Eye (tissue), 1 donor: ENCODE results near the gene GEMIN4.
A peak's percentile ranks its signal among the peaks of the same experiment; 100 is the strongest.
"Not testable (repeated sequence)": the region's sequence is repeated elsewhere in the genome, so short reads cannot be mapped to it uniquely, and the experiment has no call there.

Experiments used
- DNase-seq: peaks from one replicate; pipeline ENCODE4 v3.0.0-alpha.2; 2015

The GEMIN4 gene

DNA sequence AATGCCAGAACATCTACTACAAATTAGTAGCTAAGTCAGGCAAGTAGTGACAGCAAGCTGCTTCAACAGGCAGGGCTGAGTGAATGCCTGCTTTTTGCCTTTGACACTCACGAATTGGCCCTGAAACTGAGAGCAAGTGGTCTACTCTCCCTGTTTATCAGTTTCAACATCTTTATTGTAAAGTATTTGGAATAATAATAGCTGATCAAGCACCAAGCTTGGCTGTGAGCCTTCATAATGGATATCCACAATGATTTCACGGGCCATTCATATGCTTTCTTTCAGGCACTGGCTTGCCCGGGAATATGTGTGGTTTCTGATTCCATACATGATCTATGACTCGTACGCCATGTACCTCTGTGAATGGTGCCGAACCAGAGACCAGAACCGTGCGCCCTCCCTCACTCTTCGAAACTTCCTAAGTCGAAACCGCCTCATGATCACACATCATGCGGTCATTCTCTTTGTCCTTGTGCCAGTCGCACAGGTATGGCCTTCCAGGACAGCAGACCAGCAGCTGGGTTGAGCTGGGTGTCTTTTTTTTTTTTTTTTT lies 14.4 kb downstream of the GEMIN4 start:
- DNase-seq = no peak

DNA sequence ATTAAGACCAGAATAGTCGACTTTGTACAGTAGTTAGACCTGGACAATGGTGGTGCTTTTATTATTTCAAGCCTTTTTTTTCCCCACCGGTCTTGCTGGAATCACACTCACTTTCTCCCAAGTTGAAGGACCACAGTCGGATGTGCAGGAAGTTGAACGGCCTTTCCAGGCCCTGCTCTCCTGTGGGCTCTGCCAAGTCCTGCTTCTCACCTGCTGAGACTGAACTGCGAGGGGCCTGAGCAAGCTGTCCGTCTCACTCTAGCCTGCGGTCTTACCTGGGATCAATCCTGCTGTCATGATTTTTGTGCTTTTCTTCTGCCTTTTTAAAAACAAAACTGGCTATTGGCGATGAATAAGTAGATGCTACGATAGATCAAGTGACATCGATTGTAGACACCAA lies 18.3 kb downstream of the GEMIN4 start:
- no peak for DNase-seq

DNA sequence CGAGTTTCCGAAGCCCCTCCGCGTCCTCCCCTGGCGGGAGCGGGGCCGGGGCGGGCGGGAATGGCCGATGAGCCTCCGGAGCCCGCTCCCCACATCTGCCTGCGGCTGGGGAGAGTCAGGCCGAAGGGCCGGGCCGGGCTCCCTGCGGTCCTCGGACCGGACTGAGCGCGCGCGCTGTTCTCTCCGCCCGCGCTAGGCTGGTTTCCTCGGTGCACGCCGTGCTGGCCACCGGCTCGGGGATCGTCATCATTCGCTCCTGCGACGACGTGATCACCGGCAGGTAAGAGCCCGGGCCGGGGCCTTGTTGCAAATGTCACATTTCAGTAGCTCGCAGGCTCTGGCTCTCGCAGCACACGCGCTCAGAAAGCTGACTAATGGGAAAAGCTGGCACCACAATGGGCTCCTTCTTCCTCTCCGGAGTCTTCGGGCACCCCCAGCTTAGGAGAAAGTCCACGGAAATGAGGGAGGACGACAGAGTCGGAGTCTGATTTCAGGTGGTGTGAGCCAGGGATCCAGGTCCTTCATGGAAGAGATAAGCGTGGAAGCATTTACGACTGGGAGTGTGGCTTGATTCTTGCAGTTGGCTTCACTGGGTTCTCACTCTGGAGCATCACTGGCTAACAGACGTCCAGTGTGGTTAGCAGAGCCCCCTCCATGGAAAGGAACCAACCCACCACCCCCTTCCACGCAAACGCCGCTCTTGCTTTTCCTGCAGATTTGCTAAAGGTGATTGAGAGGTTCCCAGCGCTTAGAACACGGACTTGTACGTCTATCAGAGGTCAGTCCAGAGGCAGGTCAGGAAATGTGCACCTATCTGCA lies 19.0 kb downstream of the GEMIN4 start:
- DNase-seq = peak; percentile 74

DNA sequence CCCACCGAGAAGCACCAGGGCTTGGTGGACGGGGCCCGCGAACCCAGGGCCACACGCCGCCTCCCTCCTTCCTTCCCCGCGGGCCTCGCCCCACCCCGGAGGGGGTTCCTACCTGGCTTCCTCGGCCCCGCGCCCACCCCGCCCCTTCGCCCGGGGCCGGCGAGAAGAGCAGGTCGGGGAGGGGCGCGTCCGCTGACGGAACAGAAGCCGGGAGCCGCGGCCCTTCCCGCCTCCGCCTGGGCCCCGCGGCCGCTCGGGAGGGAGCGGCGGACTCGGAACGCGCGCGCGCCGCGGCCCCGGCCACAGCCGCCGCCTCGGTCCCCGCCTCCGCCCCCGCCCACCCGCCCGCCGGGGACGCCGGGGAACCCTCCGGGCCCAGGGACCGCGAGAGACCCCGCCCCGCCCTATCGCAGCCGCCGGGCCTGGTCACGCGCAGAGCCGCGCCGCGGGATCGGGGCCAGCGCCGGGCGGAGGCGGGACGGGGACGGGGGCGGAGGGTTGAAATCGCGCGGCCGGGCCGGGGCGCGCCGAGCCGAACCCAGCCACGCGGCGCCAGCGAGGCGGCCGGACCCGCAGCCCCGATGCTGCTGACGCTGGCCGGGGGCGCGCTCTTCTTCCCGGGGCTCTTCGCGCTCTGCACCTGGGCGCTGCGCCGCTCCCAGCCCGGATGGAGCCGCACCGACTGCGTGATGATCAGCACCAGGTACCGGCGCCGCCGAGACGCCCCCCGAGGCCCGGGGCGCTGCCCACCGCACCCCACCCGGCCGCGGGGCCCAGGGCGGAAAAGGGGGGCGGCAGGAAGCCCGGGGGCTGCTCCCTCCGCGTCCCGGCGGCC lies 19.8 kb downstream of the GEMIN4 start, which contains the start of gene TLCD3A:
TLCD3A (plus strand) TSS at position 530 of the 835 bp plus-strand sequence; CDS start at position 582, 52 bp downstream.
- DNase-seq = peak; percentile 74

DNA sequence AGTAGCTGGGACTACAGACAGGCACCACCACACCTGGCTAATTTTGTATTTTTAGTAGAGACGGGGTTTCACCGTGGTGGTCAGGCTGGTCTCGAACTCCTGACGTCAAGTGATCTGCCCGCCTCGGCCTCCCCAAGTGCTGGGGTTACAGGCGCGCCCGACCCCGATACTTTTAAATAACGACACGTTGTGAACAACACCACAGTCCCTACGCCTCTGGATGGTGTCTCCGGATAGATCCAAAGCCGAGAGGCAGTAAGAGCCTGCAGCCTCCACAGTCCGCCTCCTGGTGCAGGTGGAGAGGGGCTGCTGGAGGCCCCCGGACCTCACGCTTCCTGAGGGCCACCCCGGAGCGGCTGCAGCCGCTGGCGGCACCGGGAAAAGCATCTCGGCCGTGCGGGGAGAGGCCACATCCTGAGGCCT lies 20.4 kb downstream of the GEMIN4 start:
- DNase-seq = no peak

DNA sequence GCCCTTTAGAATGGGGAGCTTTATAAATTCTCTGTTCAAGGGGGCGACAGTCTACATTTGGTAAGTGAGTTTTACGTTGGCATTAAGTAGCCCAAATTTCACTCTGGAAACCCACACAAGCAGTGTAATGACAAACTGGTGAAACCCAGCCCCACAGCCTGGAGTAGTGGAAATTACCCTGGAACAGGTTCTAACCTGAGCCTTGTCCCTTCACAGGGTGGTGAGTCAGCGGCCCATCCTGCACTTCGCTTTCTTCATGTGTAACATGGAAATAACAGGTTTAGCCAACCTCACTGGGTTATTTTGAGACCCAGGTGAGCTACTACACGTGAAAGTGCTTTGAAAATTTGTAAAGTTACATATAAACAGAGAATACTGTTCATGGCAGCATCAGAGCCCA lies 23.2 kb downstream of the GEMIN4 start:
- DNase-seq = no peak

DNA sequence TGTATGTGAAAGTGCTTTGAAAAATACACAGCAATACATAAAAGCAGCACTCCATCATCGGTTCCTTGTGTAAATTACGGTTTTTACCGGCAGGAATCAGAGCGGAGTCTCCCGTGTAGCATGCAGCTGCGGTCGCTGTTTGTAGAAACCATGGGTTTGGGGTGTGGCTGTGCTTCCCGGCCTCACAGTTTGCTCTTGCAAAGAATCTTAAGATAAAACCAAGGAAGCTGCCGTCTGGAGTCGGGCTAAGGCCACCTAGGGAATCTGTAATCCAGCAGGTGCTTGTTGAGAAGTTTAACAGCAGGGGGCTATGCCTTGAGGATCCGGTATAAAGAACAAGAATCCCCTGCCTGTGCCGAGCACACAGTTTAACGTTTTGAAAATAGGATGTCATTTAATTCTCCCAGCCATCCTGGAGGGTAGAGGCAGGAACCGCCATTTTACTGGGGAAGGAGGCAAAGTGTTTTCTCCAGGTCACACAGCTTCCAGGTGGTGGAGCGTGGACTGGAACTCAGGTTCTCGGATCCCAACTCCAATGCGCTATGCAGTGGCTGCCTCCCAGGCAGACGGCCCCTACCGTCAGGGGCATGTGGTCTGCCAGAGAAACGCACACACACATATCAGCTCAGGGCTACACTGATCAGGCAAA lies 25.7 kb downstream of the GEMIN4 start:
- no peak for DNase-seq

DNA sequence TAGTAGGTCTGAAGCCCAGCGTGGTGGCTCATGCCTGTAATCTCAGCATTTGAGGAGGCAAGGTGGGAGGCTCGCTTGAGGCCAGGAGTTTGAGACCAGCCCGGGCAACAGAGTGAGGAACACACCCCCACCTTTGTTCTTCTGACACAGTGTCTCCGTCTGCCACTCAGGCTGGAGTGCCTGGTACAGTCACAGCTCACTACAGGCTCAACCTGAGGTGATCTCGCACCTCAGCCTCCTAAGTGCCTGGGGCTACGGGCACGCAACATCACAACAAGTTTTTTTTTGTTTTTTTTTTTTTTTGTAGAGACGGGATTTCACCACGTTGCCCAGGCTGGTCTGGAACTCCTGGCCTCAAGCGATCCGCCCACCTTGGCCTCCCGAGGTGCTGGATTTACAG lies 26.3 kb downstream of the GEMIN4 start:
- DNase-seq = no peak

DNA sequence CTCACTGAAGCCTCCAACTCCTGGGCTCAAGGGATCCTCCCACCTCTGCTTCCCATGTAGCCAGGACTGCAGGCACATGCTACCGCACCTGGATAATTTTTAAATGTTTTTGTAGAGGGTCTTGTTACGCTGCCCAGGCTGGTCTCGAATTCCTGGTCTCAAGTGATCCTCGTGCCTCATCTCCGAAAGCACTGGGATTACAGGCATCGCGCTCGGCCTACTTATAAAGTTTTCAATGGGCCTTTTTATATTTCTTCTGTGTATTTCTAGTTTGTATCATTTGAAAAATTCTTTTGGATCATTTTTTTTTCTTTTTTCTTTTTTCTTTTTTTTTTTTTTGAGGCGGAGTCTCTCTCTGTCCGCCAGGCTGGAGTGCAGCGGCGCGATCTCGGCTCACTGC lies 27.0 kb downstream of the GEMIN4 start:
- DNase-seq = no peak

DNA sequence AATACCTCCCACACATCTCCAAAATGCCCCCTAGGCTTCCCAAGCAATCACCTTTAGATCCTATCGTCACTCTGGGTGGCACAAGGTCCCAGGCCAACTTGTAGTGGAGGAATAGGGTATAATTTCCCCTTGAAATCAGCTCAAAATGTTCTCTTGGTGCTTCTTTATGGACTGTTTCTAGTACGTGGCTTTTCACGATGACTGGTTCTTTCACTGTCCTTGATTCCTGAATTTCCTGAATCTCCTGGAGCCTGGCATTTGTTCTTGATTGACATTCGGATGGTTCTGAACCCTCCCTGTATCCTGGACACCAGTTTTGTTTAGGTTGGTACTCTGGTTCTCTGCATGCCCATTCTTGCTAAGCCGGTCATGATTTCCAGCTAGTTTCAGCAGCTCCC lies 30.5 kb downstream of the GEMIN4 start:
- no peak for DNase-seq

DNA sequence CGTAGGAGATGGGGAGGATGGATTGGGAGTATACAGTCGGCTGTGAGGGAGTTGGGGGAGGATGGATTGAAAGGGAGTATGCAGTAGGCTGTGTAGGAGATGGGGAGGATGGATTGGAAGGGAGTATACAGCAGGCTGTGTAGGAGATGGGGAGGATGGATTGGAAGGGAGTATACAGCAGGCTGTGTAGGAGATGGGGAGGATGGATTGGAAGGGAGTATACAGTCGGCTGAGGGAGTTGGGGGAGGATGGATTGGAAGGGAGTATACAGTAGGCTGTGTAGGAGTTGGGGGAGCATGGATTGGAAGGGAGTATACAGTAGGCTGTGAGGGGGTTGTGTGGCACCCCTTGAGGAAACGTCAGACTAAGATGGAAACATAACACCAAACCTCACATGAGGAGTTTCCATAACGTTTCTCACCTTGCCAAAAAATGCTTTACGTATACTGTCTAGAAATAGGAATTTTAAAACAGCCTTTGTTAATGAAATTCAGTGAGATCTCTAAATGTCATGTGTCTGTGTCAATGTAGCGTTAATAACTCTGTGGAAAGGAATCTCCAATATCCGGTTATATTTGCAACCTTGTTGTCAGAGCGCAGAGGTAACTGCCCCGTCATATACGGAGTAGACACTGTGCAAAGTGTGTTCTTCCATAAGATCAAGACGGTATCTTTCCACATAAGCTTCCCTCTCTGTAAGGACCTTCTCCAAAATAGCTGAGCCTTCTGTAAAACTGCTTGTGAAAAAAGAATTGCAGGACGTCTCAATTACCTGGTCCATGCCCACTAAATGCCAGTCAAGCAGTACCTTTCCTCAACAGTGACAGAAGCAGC lies 31.1 kb downstream of the GEMIN4 start:
- DNase-seq = no peak

DNA sequence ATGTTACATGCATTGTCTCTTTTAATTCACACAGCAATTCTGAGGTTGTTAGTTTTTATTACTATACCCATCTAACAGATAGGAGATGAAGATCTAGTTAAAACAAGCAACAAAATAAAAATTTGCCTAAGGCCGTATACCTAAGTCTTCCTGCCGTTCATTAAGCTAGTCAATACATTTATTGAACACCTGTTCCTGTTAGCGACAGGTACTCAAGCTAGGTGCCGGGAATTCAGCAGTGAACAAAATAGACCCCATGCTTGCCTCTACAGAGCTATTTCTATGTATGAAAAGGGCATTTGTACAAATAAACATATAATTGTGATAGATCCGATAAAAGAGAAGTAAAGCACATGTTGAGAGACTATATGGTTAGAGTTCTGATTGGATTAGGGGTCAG lies 34.0 kb downstream of the GEMIN4 start:
- DNase-seq = no peak

DNA sequence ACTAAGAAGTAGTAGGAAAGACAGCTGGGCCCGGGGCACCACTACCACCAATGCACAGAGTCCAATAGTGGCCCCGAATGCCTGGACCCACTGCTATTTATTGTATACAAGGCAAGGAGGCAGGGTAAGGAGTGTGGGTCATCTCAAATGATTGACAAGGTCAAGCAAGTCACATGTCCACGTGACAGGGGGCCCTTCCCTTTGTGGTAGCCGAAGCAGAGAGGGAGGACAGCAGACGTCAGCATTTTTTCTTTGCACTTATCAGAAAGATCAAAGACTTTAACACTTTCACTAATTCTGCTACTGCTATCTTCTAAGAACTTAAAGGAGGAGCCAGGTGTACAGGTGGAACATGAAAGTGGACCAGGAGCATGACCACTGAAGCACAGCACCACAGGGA lies 43.9 kb downstream of the GEMIN4 start:
- DNase-seq = no peak

DNA sequence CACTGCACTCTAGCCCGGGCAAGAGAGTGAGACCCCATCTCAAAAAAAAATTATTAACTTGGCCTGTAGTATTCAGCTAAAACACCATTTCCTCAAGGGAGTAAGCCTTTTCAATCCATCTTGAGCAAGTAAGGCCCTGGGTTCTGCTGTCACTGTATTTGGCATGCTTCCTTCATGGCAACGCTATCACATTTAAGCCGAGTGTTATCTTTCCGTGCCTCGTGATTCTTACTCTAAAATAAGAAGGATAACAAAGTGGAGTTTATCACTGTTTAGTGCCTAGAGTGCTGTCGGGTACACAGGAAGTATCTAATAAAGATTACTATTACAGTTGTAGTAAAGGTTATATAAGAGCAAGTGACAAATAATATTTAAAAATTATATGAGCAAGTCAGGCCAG lies 46.2 kb downstream of the GEMIN4 start:
- no peak for DNase-seq

DNA sequence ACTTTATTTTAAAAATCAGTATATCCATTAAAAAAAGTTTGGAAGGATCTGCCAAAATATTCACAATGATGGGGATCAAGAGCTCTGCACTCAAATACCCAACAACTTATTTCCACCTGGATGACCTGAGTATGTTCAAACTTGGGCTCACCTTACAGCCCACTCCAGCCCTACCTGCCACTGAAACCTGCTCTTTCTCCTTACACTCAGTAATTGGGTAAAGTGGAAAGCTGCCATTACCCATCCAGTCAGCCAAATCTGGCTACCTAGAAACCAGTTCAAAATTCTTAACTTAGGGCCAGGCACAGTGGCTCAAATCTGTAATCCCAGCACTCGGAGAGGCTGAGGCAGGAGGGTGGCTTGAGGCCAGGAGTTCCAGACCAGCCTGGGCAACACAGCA lies 47.1 kb downstream of the GEMIN4 start:
- no peak for DNase-seq

DNA sequence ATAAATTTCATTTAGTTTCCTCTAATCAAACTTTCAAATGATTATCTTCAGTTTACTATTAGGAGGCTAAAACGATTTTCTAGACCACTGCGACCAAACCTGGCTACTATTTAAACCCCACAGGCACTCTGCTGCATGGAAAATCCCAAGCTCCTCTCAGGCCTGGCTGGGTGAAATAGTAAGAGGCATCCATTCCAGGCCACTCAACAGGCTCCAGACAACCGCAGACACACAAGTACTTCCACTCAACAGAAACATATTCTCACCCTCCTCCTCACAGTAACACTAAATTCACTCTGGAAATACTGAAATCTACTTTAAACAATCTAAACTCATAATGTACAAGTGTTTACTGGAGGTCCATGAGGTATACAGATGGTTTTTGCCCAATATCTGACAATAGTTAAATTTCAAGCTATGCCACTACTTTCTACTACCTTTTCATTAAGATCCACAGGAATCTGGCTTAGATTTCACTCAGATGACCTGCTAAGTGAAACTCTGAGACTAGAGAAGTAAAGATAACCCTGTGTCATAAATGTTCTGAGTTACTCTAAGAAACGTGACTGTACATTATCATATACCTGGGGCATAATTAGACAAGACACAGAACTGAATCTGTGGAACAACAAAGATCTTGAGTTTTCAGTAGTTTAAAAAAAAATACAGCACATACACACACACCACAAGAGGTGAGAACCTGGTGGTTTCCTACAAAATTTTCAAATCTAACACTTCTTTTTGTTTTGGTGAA lies 47.8 kb downstream of the GEMIN4 start:
- DNase-seq = no peak

DNA sequence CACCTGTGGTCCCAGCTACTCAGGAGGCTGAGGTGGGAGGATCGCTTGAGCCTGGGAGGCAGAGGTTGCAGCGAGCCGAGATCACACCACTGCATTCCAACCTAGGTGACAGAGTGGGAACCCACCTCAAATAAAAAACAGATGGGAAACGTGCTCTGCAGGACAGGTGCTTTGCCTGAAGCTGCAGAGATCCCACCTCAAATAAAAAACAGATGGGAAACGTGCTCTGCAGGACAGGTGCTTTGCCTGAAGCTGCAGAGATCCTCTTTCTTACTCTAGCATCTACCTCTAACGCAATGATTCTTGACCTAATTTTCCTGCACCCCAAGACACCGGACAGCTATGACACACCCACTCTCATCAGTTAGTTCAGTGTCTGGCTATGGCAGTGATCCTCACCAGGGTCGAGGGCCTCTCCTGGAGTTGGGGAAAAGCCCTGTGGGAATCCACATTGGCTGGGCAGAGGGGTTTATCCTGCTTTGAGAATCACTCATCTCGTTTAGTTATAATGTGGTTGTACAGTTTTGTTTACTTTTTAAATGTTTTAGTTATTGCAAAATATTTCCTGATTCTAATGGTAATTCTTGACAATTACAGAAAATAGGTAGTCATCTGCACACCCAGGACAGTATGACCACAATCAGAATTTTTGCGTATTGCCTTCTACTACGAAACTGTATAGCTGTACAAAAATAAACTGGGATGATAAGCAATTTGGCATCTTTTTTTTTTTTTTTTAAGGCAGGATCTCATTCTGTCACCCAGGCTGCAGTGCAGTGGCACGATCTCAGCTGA lies 48.8 kb downstream of the GEMIN4 start:
- no peak for DNase-seq

DNA sequence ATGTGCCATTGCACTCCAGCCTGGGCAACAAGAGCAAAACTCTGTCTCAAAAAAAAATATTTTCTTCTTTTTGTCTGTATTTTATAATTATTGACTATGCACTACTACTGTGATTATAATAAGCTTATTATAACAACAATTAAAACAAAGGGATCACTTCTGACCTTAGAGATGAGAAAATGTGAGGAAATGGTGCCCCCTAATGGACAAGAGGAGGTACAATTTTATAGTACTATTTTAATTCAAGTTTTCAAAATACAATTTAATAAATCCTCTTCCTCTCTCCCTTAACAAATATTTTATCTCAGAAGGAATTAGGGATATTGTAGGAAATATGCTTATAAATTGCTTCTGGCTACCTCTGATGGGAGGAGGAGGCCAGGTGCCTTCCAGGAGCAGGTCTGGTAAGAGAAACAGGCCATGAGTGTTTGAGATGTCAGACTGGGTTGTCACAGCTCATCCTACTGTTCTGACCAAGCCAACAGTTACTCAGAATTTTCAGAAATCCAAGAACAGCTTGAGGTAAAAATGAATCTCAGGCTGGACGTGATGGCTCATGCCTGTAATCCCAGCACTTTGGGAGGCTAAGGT lies 51.5 kb downstream of the GEMIN4 start:
- peak; percentile 58 for DNase-seq

DNA sequence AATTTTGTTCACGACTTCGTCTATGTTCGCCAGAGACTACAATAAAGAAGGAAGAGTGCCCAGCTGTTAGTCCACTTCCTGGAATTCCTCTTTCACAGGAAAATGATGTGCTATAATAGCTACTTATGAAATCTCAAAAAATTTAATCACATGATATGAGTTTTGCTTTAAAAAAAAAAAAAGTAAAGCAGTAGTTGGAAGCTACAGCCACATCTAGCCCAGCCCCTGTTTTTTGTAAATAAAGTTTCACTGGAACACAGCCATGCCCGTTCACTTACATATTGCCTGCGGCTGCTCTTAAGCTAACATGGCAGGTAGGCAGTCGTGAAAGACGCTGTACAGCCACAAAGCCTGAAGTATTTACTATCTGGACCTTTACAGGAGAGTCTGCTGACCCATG lies 52.7 kb downstream of the GEMIN4 start:
- DNase-seq = no peak

DNA sequence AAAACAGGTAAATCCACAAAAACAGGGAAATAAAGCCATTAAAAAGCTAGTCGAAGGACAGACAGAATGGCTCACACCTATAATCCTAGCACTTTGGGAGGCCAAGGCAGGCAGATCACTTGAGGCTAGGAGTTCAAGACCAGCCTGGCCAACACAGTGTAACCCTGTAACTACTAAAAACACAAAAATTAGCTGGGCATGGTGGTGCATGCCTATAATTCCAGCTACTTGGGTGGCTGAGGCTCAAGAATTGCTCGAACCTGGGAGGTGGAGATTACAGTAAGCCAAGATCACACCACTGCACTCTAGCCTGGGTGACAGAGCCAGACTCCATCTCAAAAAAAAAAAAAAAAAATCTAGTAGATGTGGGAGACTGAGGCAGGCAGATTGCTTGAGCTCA lies 54.0 kb downstream of the GEMIN4 start:
- not testable (repeated sequence) for DNase-seq
